Measurements from ENCODE around the gene HES2. TPM values are rescaled to one million over a fixed set of nuclear protein-coding genes. Genes with fewer than 3 reads are reported as not detected.

The HES2 gene, protein sequence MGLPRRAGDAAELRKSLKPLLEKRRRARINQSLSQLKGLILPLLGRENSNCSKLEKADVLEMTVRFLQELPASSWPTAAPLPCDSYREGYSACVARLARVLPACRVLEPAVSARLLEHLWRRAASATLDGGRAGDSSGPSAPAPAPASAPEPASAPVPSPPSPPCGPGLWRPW
- 1.6 and 3.1 TPM in 2 replicates for total RNA-seq (2014; rRNA removed; shearing (Covaris generic))

DNA sequence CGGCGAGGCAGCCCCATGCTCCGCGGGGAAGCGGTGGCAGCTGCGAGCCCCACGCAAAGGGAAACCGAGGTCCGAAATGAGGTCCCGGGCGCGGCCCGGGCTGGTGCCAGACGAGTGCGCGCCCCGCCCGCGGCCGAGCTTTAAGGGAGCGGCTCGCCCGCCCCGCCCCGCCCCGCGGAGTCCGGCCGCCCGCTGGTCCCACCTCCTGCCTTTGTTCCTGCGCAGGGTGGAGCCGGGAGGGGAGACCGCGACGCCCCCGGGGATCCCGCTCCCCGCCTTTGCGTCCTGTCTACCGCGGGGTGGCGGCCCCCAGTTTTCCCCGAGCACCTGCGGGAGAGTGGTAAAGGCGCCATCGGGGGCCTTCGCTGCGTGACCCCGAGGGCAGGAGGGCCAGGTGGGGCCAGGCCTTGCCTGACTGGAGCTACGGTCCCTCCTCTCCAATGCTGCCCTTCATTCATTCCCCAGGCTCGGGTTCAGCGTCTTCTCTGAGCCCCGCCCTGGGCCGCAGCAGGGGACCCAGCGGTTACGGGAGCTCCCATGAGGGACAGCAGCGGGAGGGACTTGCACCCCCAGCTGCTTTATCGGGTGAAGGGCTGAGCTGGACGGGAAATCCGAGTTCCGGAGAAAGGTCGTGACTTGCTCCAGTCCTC is at the start of gene HES2:
Gene HES2, minus strand, starts transcription at position 116 of the 650 bp plus-strand sequence. Its CDS starts 99 bp downstream, at position 17.
- in situ Hi-C loops (cut with HindIII; ENCODE audit: low sequenced_read_pairs): no loop called here
- no peak for DNase-seq (ENCODE audit: low spot score)

GRCh38 chr1:6468729-6469461 is 49.2 kb upstream of the HES2 start:
- in situ Hi-C loops (cut with HindIII; ENCODE audit: low sequenced_read_pairs): no loop called here
- DNase-seq (ENCODE audit: low spot score): no peak

DNA sequence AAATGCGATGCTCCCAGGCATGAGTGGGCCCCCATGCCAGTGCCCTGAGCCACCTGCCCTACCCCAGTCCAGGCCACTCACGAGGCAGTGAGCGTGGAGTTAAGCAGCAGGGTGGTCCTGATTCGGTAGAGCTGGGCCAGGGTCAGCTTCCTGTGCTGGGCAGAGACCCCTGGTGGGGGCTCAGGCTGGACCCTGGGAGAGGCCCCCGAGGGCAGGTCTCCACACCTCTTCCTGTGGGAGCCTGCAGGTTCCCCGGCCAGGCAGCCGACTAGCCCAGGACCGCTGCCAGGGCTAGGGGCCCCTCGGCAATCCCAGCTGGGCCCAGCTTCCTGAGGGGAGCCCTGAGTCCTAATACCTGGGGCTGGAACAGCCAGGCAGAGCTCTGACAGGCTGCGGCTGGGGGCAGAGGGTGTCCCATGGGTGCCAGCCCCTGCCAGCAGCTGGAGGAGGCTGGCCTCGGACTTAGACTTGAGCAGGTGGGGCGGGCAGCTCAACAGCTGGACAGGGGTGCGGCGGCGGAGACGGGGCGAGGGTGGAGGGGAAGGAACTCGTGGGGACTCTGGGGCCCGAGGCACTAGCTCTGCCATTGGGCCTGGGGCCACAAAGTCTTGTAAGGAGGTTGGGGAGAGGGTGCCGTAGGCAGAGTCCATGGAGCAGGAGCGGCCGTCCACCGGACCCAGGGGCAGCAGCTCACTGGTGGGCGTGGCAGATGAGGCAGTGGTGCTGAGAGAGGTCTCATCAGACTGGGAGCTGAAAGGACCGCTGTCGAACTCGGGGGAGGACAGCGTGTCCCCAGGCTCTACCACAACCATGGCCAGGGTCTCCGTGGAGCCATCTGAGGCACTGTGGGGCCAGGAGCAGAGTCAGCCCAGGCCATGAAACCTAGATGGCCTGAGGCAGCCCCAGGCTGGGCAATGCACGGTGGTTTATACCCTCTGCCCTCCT is 48.3 kb upstream of the HES2 start:
- no peak for DNase-seq (ENCODE audit: low spot score)

GRCh38 chr1:6467224-6467623 is 47.5 kb upstream of the HES2 start:
- in situ Hi-C loops (cut with HindIII; ENCODE audit: low sequenced_read_pairs): no loop called here
- no peak for DNase-seq (ENCODE audit: low spot score)

More for the DNA sequence above, 48.3 kb upstream of the HES2 start:
- in situ Hi-C loops (cut with HindIII; ENCODE audit: low sequenced_read_pairs): no loop called here

GRCh38 chr1:6466751-6467150 is 47.0 kb upstream of the HES2 start:
- in situ Hi-C loops (cut with HindIII; ENCODE audit: low sequenced_read_pairs): no loop called here

GRCh38 chr1:6466023-6466422 is 46.3 kb upstream of the HES2 start, which contains the start of gene TNFRSF25:
TNFRSF25 (minus strand) TSS chr1:6466173; CDS start chr1:6466107, 66 bp downstream.
- no peak for DNase-seq (ENCODE audit: low spot score)
- in situ Hi-C loops (cut with HindIII; ENCODE audit: low sequenced_read_pairs): no loop called here

More at GRCh38 chr1:6466751-6467150, 47.0 kb upstream of the HES2 start:
- DNase-seq (ENCODE audit: low spot score): no peak

DNA sequence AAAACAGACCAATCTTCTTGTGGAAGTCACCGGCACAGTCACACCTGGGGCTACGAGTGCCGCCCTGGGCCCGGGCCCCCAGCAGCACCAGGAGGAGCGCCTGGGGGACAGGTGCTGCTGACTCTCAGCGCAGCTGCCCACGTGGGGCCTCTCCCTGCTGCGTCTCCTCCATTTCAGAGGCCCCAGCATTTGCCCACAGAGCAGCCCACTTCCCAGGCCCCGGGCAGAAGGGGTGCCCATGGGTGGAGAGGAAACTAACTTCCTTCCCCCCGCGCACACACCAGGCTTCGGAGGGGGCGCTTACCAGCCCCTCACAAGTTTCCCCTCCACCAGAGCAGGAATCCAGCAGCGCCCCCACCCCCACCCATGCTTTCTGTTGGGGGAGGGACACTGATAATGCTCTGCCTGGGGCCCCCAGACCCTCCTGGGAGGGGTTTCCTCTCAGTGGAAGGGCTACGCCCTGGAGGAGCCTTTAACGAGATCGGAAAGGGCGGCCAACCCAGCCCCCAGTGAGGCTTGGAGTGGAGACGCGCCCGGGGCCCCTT is 45.8 kb upstream of the HES2 start:
- in situ Hi-C loops (cut with HindIII; ENCODE audit: low sequenced_read_pairs): no loop called here
- no peak for DNase-seq (ENCODE audit: low spot score)

DNA sequence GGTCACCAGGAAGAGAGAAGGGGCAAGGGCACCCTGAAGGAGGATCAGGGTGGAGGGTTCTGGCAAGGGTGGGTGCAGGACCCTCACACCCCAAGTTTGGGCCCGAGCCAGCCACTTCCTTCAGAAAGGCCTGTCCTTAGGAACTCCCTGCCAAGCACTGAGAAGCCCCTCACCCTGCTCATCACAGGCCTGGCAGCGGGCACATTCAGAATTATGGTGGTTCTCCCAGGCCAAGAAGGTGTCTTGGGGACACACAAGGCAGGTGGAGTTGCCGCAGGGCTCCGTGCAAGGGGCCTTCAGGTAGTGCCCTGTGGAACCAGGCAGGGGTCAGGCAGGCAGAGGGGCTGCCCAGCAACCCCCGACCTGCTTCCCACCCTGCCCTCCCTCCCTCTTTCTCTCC is 45.2 kb upstream of the HES2 start:
- DNase-seq (ENCODE audit: low spot score): no peak
- in situ Hi-C loops (cut with HindIII; ENCODE audit: low sequenced_read_pairs): no loop called here

GRCh38 chr1:6464514-6464836 is 44.8 kb upstream of the HES2 start:
- in situ Hi-C loops (cut with HindIII; ENCODE audit: low sequenced_read_pairs): no loop called here
- DNase-seq (ENCODE audit: low spot score): peak; percentile 76

GRCh38 chr1:6463120-6463412 is 43.3 kb upstream of the HES2 start:
- in situ Hi-C loops (cut with HindIII; ENCODE audit: low sequenced_read_pairs): no loop called here
- DNase-seq (ENCODE audit: low spot score): no peak

- DNase-seq (ENCODE audit: low spot score): no peak
- in situ Hi-C loops (cut with HindIII; ENCODE audit: low sequenced_read_pairs): no loop called here
Measured at GRCh38 chr1:6462412-6463119, 42.8 kb upstream of the HES2 start.

- in situ Hi-C loops (cut with HindIII; ENCODE audit: low sequenced_read_pairs): no loop called here
- no peak for DNase-seq (ENCODE audit: low spot score)
Measured at GRCh38 chr1:6461538-6462411, 42.1 kb upstream of the HES2 start.

- in situ Hi-C loops (cut with HindIII; ENCODE audit: low sequenced_read_pairs): no loop called here
- no peak for DNase-seq (ENCODE audit: low spot score)
Measured at GRCh38 chr1:6461051-6461530, 41.4 kb upstream of the HES2 start.

DNA sequence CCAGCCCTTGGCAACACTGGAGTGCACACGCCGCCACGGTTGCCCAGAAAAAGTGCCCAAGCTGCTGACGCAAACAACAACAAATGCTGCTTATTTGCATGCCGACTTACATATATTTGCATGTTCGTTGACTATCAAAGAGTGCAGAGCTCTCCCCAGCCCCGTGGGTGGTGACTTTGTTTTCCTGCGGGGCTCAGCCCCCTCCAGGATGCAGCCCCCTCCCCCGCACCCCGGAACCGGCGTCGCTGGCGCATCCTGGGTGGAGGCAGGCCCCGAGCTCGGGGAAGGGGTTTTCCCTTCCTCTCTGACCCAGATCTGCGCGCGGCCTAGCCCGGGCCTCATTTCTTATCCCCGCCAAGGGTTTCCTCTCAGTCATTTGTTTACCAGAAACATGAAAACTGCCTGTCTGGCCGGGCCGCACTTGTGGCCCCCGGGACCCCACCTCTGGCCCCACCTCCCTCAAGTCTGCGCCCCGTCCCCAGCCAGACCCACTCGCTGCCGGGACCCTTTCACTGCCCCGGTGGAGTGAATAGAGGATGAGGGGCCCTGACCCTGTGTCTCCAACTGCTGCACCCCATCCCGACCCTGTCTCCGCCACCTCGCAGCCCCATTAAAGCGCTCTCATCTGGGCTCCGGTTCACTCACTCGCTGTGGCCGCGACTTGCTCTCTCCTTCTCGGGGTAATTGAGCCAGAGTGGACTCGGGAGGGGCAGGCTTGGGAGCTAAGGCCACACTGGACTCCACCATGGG is 40.8 kb upstream of the HES2 start:
- DNase-seq (ENCODE audit: low spot score): no peak
- in situ Hi-C loops (cut with HindIII; ENCODE audit: low sequenced_read_pairs): no loop called here

DNA sequence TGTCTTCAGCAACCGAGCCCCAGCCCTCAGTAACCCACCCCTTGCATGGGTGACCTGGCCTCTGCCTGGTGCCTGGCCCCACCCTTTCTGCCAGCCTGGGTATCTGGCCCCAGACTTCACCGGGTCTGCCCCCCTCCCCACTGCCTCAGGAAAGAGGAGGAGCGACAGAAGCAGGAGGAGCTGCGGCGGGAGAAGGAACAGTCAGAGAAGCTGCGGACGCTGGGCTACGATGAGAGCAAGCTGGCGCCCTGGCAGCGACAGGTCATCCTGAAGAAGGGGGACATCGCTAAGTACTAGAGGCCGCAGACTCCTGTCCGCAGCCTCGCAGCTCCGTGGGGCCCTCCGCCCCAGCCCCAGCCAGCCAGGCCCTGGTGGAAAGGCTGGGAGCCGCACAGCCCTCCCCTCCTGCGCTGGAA is 40.1 kb upstream of the HES2 start:
- in situ Hi-C loops (cut with HindIII; ENCODE audit: low sequenced_read_pairs): no loop called here
- no peak for DNase-seq (ENCODE audit: low spot score)

DNA sequence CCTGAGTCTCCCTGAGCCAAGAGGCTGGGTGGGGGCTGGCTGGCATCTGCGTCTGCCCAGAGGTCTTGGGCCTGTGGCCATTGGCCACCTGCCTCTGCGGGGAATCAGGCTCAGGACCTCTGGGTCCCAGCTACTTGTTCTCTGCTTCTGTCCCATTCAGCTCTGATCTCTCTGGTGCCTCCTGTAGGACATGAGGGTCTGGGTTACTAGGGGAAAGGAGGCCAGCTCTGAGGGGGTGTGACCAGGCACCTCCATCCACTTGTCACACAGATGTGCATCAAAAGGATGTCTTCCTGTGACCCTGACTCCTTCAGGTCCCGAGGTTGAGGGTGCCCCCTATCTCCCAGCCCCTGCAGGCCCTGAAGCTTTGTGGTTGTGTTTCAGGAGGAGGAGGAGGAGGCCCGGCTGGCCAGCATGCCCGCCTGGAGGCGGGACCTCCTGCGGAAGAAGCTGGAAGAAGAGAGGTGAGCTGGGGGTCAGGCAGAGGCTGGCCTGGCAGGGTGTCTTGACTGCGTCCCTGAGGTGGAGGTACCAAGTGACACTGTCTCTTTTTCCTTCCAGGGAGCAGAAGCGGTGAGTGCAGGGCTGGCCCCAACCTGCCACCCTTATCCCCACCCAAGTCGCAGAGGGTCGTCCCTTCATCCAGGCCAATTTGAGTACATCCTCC is 37.2 kb upstream of the HES2 start:
- no peak for DNase-seq (ENCODE audit: low spot score)
- in situ Hi-C loops (cut with HindIII; ENCODE audit: low sequenced_read_pairs): no loop called here

All from G401 (cell line).